B cell (primary cell): ENCODE results near the gene NAV2. TPM values are rescaled to one million over a fixed set of nuclear protein-coding genes. Genes with fewer than 3 reads are reported as not detected.

Experiments
- ATAC-seq: fragments of 200-7000 bp; cut with Tn5 transposase; one replicate; pipeline ENCODE4 v1.10.0; 2021; ENCODE audit warnings: low read depth, mild to moderate bottlenecking, moderate number of reproducible peaks, moderate library complexity
- CTCF ChIA-PET: fragments of 350-600 bp; sonication (Branson Sonifier 250); formaldehyde crosslinking; loops from one replicate; lab custom pipeline; 2021; ENCODE audit warnings: antibody characterized with exemption, inconsistent platforms; lab: Charles Lee
- POLR2A ChIA-PET: fragments of 350-600 bp; sonication (Branson Sonifier 250); formaldehyde crosslinking; loops from one replicate; lab custom pipeline; 2021; ENCODE audit warnings: antibody characterized with exemption; lab: Charles Lee
- DNase-seq: peaks from one replicate; pipeline ENCODE4 v3.0.0; 2013
- H2AFZ ChIP-seq: 2 replicates; pipeline ENCODE4 v1.6.1; 2012; ENCODE audit warnings: mild to moderate bottlenecking, low read depth, low read length; ENCODE audit not compliant: insufficient read depth, poor library complexity, severe bottlenecking
- H3K27ac ChIP-seq, 2 donors: 1 replicate in 1 of 2; 2 replicates in 1 of 2; pipeline ENCODE4 v1.5.1; 2012 to 2013; ENCODE audit warnings: low read length in 2 of 2, mild to moderate bottlenecking in 2 of 2, moderate library complexity in 1 of 2
- H3K27me3 ChIP-seq, 4 experiments: fragments of 200-600 bp in 1 of 4; sonication (generic) in 1 of 4; replicated peaks in 1 of 4; 1 replicate in 2 of 4; 2 replicates in 2 of 4; pipeline versions ENCODE4 v1.6.1 to v1.7.0; 2013 to 2016; ENCODE audit warnings: low read length in 3 of 4, mild to moderate bottlenecking in 2 of 4, mixed read lengths in 1 of 4, moderate library complexity in 1 of 4; ENCODE audit not compliant: insufficient read depth in 4 of 4, control insufficient read depth in 3 of 4; ENCODE audit errors: control extremely low read depth in 1 of 4
- H3K36me3 ChIP-seq, 2 experiments: replicated peaks in 1 of 2; 1 replicate in 1 of 2; 2 replicates in 1 of 2; pipeline versions ENCODE4 v1.6.1 to v1.7.1; 2013; ENCODE audit warnings: low read length in 1 of 2; ENCODE audit not compliant: insufficient read depth in 2 of 2, control insufficient read depth in 1 of 2; ENCODE audit errors: control extremely low read depth in 1 of 2, extremely low read depth in 1 of 2
- H3K4me1 ChIP-seq, 2 donors: fragments of 200-600 bp in 1 of 2; sonication (generic) in 1 of 2; 1 replicate in 1 of 2; 2 replicates in 1 of 2; pipeline versions ENCODE4 v1.5.1 to v1.6.1; 2013 to 2017; ENCODE audit warnings: low read length in 2 of 2; ENCODE audit not compliant: control insufficient read depth in 2 of 2, insufficient read depth in 2 of 2
- H3K4me2 ChIP-seq: replicated peaks from 2 replicates; pipeline ENCODE3; 2012; ENCODE audit warnings: mild to moderate bottlenecking, low read depth, low read length; ENCODE audit not compliant: poor library complexity, severe bottlenecking
- H3K4me3 ChIP-seq, 5 experiments: fragments of 200-600 bp in 1 of 5; sonication (generic) in 1 of 5; 1 replicate in 3 of 5; 2 replicates in 2 of 5; pipeline versions ENCODE4 v1.5.1 to v1.7.0; 2011 to 2016; ENCODE audit warnings: low read length in 4 of 5, mild to moderate bottlenecking in 4 of 5, low read depth in 2 of 5, control low read depth in 1 of 5, moderate library complexity in 1 of 5; ENCODE audit not compliant: insufficient read depth in 1 of 5; ENCODE audit errors: control extremely low read depth in 1 of 5, extremely low read depth in 1 of 5
- H3K79me2 ChIP-seq: fragments of 200-600 bp; sonication (generic); one replicate; pipeline ENCODE4 v1.6.0; 2016; ENCODE audit warnings: low read length; ENCODE audit not compliant: control insufficient read depth, insufficient read depth
- H3K9ac ChIP-seq: fragments of 200-600 bp; sonication (generic); 2 replicates; pipeline ENCODE4 v1.6.1; 2017; ENCODE audit warnings: mild to moderate bottlenecking, low read length, moderate library complexity
- H3K9me3 ChIP-seq, 3 donors: one replicate each; pipeline versions ENCODE4 v1.6.1 to v1.7.1; 2013; ENCODE audit warnings: low read length in 2 of 3; ENCODE audit not compliant: control insufficient read depth in 2 of 3, insufficient read depth in 1 of 3; ENCODE audit errors: control extremely low read depth in 1 of 3
- H4K20me1 ChIP-seq: 2 replicates; pipeline ENCODE4 v1.6.0; 2012; ENCODE audit warnings: mild to moderate bottlenecking, low read length; ENCODE audit not compliant: insufficient read depth, control insufficient read depth, poor library complexity, severe bottlenecking
- H3K27ac Mint-ChIP-seq: one replicate; pipeline ENCODE4 v1.8.0; 2021; ENCODE audit warnings: mixed read lengths
- H3K27me3 Mint-ChIP-seq: one replicate; pipeline ENCODE4 v1.8.0; 2021; ENCODE audit warnings: mixed read lengths
- H3K4me1 Mint-ChIP-seq: one replicate; pipeline ENCODE4 v1.8.0; 2021; ENCODE audit warnings: mixed read lengths
- H3K4me3 Mint-ChIP-seq: one replicate; pipeline ENCODE4 v1.8.0; 2021; ENCODE audit warnings: mixed read lengths
- H3K9me3 Mint-ChIP-seq: one replicate; pipeline ENCODE4 v1.8.0; 2022; ENCODE audit warnings: mixed read lengths; ENCODE audit not compliant: insufficient read depth
- EZH2 ChIP-seq: IDR thresholded peaks from 2 replicates; pipeline ENCODE4 v1.6.1; 2012; ENCODE audit warnings: borderline replicate concordance, low read depth, mild to moderate bottlenecking, moderate library complexity, low read length; ENCODE audit not compliant: insufficient read depth, poor library complexity, severe bottlenecking
- WGBS: methylation state at CpG from one replicate; pipeline ENCODE4 v1.1.5; 2013; ENCODE audit warnings: missing lambda C conversion rate; ENCODE audit not compliant: insufficient coverage; 5-methylcytosine and 5-hydroxymethylcytosine counted together
- intact Hi-C: fragments of 100-400 bp; cut with micrococcal nuclease; formaldehyde crosslinking; loops from one replicate; pipeline ENCODE4 v1.10.0; 2022
- polyA plus RNA-seq: library from polyadenylated mRNA; depleted of rRNA; stranded (reverse); fragments of >200 nt; gene quantifications from 2 replicates; pipeline ENCODE4 v1.2.3, GENCODE V29; 2012
- total RNA-seq, 2 donors: library from RNA; stranded (reverse); fragments of 120-200 nt in 1 of 2; gene quantifications; 1 replicate in 1 of 2; 2 replicates in 1 of 2; pipeline versions ENCODE4 v1.2.3 to v1.2.4, GENCODE V29; 2013 to 2022
- TF ChIP-seq, protein P1 (sequence below): fragments of 200-600 bp; IDR thresholded peaks from one replicate; pipeline ENCODE4 v1.8.0; 2022; ENCODE audit warnings: antibody characterized with exemption, mild to moderate bottlenecking

The NAV2 gene
- total and polyA plus RNA-seq, 2 donors (not counting 1 experiment from before 2014, with no cell fraction given) = 0.82 to 22.2 TPM

- Mint-ChIP-seq H3K9me3 (no peaks in the 10 kb centered on the region), H3K4me1 (no peaks in the 10 kb centered on the region), H3K27me3 (peaks cover 34% of the 10 kb centered on the region), H3K4me3 (no peak overlapping the region), H3K27ac (no peak overlapping the region)
- no peaks in the 10 kb centered on the region for H3K79me2 ChIP-seq
- ChIA-PET CTCF (no interaction called here), POLR2A (interaction anchor here (1.0 kb wide), 1 partner anchor 9 kb away, joined by 4 read pairs; no protein-coding TSS in a partner anchor)
- TF ChIP-seq EZH2 = no peak
- TF ChIP-seq, protein P1, sequence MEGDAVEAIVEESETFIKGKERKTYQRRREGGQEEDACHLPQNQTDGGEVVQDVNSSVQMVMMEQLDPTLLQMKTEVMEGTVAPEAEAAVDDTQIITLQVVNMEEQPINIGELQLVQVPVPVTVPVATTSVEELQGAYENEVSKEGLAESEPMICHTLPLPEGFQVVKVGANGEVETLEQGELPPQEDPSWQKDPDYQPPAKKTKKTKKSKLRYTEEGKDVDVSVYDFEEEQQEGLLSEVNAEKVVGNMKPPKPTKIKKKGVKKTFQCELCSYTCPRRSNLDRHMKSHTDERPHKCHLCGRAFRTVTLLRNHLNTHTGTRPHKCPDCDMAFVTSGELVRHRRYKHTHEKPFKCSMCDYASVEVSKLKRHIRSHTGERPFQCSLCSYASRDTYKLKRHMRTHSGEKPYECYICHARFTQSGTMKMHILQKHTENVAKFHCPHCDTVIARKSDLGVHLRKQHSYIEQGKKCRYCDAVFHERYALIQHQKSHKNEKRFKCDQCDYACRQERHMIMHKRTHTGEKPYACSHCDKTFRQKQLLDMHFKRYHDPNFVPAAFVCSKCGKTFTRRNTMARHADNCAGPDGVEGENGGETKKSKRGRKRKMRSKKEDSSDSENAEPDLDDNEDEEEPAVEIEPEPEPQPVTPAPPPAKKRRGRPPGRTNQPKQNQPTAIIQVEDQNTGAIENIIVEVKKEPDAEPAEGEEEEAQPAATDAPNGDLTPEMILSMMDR = no peak
- H3K9me3 ChIP-seq = no peaks in the 10 kb centered on the region
- H3K9ac ChIP-seq = no peak overlapping the region
- no peaks in the 10 kb centered on the region for H3K27me3 ChIP-seq
- DNase-seq = no peak
- H3K4me1 ChIP-seq = no peaks in the 10 kb centered on the region
- H3K4me2 ChIP-seq = no peak overlapping the region
- intact Hi-C loops = no loop called here
- H3K4me3 ChIP-seq = no peak overlapping the region
- no peak overlapping the region for H2AFZ ChIP-seq
- H3K36me3 ChIP-seq = no peaks in the 10 kb centered on the region
- no peak for ATAC-seq
- no peak overlapping the region for H3K27ac ChIP-seq
- H4K20me1 ChIP-seq = no peaks in the 10 kb centered on the region
Observed at GRCh38 chr11:19768815-19769214, 56.2 kb downstream of the NAV2 start.

- WGBS = 67% methylated on average over 1 of the region's 1 CpG
- peaks cover 39% of the 10 kb centered on the region for H3K27me3 Mint-ChIP-seq
- intact Hi-C loops = no loop called here
- Histone ChIP-seq H2AFZ (no peak overlapping the region), H3K36me3 (no peaks in the 10 kb centered on the region), H3K27ac (no peak overlapping the region), H3K4me3 (no peak overlapping the region), H4K20me1 (no peaks in the 10 kb centered on the region), H3K9ac (no peak overlapping the region), H3K9me3 (no peaks in the 10 kb centered on the region), H3K4me2 (no peak overlapping the region), H3K79me2 (no peaks in the 10 kb centered on the region), H3K4me1 (no peaks in the 10 kb centered on the region), H3K27me3 (no peaks in the 10 kb centered on the region)
- CTCF ChIA-PET = interaction anchor here (1.6 kb wide), 1 partner anchor 12 kb away, joined by 4 read pairs; no protein-coding TSS in a partner anchor
- POLR2A ChIA-PET = no interaction called here
- no peak for ATAC-seq
- H3K4me1 Mint-ChIP-seq = no peaks in the 10 kb centered on the region
- H3K9me3 Mint-ChIP-seq = no peaks in the 10 kb centered on the region
- H3K27ac Mint-ChIP-seq = no peak overlapping the region
- H3K4me3 Mint-ChIP-seq = no peak overlapping the region
- DNase-seq = no peak
- TF ChIP-seq EZH2 = no peak
- TF ChIP-seq, protein P1 = no peak
Observed at GRCh38 chr11:19769820-19770219, 57.2 kb downstream of the NAV2 start.
